Raji (cell line): ENCODE measurements around the gene NR2F6.
A peak's percentile ranks its signal among the peaks of the same experiment; 100 is the strongest.

Experiments
- POLR2A ChIP-seq: IDR thresholded peaks from 2 replicates; pipeline ENCODE4 v1.6.1; 2011; ENCODE audit warnings: low read depth, low read length, control low read depth; ENCODE audit not compliant: insufficient read depth

Gene NR2F6

DNA sequence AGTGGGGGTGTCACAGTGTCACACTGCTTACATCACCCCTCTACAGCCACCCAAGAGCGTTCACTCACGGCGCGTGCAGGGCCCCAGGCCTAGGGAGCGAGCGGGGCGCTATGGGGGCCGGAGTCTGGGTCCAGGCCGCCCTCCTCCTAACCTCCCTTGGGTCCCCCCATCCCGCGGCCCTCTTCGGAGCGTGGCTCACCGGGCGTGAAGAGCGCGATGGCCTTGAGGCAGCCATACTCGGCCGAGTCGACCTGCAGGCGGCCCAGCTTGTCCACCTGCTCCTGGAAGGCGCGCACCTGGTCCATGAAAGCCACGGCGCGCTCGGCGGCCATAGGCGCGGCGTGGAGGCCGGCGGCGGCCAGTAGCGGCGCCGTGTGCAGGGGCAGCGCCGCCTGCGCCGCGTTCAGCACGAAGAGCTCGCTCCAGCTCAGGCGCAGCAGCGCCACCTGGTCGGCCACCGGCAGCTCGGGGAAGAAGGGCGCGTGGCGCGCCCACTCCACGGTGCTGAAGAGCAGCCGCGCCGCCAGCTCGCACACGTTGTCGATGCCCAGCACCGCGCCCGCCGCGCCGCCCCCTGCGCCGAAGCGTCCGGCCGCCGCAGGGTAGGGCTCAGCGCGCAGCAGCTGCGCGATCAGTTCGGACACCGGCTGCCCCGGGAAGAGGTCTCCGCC lies 10.3 kb downstream of the NR2F6 start:
- TF ChIP-seq POLR2A = no peak

- TF ChIP-seq POLR2A = peak; percentile 64
Measured at GRCh38 chr19:17234911-17235299, 10.8 kb downstream of the NR2F6 start.

DNA sequence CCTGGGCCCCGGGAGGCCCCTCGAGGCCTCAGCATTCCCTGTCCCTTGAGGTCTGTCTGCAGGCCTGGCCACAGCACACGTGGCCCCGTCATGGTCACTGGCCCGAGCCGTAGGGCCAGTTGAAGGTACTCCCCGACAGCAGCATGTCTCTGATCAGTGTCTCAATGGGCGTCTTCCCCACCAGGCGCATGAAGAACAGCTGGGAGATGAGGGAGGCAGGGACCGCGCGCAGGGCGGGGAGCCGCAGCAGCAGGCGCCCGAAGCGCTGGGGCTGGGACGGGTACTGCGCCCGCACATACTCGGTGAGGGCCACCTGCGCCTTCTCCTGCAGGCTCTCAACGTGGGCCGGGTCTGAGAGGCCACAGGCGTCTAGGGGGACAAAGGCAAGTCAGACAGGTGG lies 13.5 kb downstream of the NR2F6 start:
- no peak for TF ChIP-seq POLR2A

DNA sequence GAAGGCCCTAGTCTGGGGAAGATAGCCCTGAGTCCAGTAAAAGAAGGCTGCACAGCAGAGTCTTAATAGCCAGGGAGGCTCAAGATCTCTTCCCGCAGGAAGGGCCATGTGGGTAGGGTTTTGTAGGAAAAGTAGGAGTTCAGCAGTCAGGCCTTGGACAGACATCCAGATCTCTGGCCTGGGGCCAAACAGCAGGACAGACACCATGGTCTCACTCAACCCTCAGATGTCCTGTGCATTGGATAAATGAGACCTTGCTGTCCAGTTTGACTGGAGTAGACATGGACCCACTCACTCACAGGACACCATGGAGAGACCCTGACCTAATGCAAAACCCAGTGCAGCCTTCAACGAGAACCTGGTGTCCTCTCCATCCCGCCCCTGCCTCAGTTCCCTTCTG lies 15.8 kb downstream of the NR2F6 start:
- 0 out of 2 replicates have a peak, but pooled peaks have one; percentile 19 for TF ChIP-seq POLR2A

- 0 out of 2 replicates have a peak, but pooled peaks have one; percentile 11 for TF ChIP-seq POLR2A
Measured at GRCh38 chr19:17227798-17228367, 17.8 kb downstream of the NR2F6 start.

- peak; percentile 97 for TF ChIP-seq POLR2A
Measured at GRCh38 chr19:17226002-17226933, 19.5 kb downstream of the NR2F6 start, which contains the start of gene OCEL1. Gene OCEL1 (plus strand): TSS chr19:17226226. CDS start chr19:17226248, 22 bp downstream.

GRCh38 chr19:17225053-17225452 lies 20.7 kb downstream of the NR2F6 start:
- TF ChIP-seq POLR2A = no peak

- TF ChIP-seq POLR2A = no peak
Measured at GRCh38 chr19:17220207-17220758, 25.4 kb downstream of the NR2F6 start.

- TF ChIP-seq POLR2A = no peak
Measured at GRCh38 chr19:17219286-17219685, 26.4 kb downstream of the NR2F6 start.

GRCh38 chr19:17216058-17216670 lies 29.6 kb downstream of the NR2F6 start:
- TF ChIP-seq POLR2A = no peak

- peak; percentile 73 for TF ChIP-seq POLR2A
Measured at GRCh38 chr19:17215127-17215971, 30.4 kb downstream of the NR2F6 start, which contains the start of gene USE1. Gene USE1 (plus strand): TSS chr19:17215357. CDS start chr19:17215406, 49 bp downstream.

GRCh38 chr19:17214508-17215126 lies 31.1 kb downstream of the NR2F6 start:
- TF ChIP-seq POLR2A = no peak

DNA sequence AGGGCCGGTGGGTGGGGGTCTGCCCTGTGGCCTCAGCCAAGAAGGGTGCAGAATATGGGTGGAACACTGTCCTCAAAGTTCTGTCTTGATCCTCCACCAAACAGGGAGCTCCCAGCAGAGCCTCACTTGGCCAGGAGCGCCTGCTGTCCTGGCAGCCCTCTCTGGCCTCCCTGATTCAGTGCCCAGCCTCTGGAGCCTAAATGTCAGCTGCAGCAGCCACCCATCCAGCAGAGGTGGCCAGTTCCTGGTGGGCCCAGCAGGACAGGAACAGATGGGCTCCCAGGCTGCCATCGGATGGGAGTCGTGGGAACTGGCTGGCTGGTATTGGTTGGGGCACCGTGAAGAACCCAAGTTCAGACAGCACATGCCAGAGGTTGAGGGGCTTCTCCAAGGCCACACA lies 32.4 kb downstream of the NR2F6 start:
- TF ChIP-seq POLR2A = no peak
